Transverse colon (tissue), 4 donors: ENCODE results near the gene SPCS1. TPM values are rescaled to one million over a fixed set of nuclear protein-coding genes. Genes with fewer than 3 reads are reported as not detected.

ENCODE experiments used
- DNase-seq: peaks from one replicate; pipeline ENCODE4 v3.0.0-alpha.2; 2019
- H3K27ac ChIP-seq, 4 donors: fragments of 200-600 bp; sonication (generic); 2 replicates each; pipeline ENCODE4 v1.5.1; 2016 to 2018; ENCODE audit warnings: inconsistent platforms in 4 of 4
- H3K27me3 ChIP-seq: fragments of 200-600 bp; sonication (generic); 2 replicates; pipeline ENCODE4 v1.5.1; 2017; ENCODE audit warnings: inconsistent platforms
- H3K36me3 ChIP-seq, 4 donors: fragments of 200-600 bp; sonication (generic); 2 replicates each; pipeline ENCODE4 v1.5.1; 2017 to 2019; ENCODE audit warnings: inconsistent platforms in 4 of 4
- H3K4me1 ChIP-seq, 4 donors: fragments of 200-600 bp; sonication (generic); 2 replicates each; pipeline ENCODE4 v1.5.1; 2017 to 2020; ENCODE audit warnings: inconsistent platforms in 4 of 4
- H3K4me3 ChIP-seq, 4 donors: fragments of 200-600 bp; sonication (generic); 1 replicate in 1 of 4; 2 replicates in 3 of 4; pipeline versions ENCODE4 v1.5.1 to v1.6.1; 2017 to 2019; ENCODE audit warnings: inconsistent platforms in 4 of 4
- H3K9me3 ChIP-seq, 2 donors: fragments of 200-600 bp; sonication (generic); 2 replicates each; pipeline ENCODE4 v1.5.1; 2017 to 2019; ENCODE audit warnings: inconsistent platforms in 2 of 2
- CTCF ChIP-seq, 5 experiments: fragments of 200-600 bp in 3 of 5; fragments of 450-650 bp in 2 of 5; sonication (generic) in 3 of 5; IDR thresholded peaks; 1 replicate in 2 of 5; 2 replicates in 3 of 5; pipeline ENCODE4 v1.5.1; 2016 to 2017; ENCODE audit warnings: antibody characterized with exemption in 5 of 5, inconsistent platforms in 3 of 5, mild to moderate bottlenecking in 2 of 5, moderate library complexity in 1 of 5
- EP300 ChIP-seq: sonication (generic); formaldehyde crosslinking; IDR thresholded peaks from one replicate; pipeline ENCODE4 v1.6.1; 2017; ENCODE audit warnings: antibody characterized with exemption, low read depth
- POLR2A ChIP-seq: fragments of 450-650 bp; IDR thresholded peaks from one replicate; pipeline ENCODE4 v1.6.1; 2016; ENCODE audit warnings: antibody characterized with exemption, mild to moderate bottlenecking, moderate library complexity
- POLR2AphosphoS5 ChIP-seq, 3 donors: sonication (generic); formaldehyde crosslinking; IDR thresholded peaks; one replicate each; pipeline ENCODE4 v1.6.1; 2016; ENCODE audit warnings: antibody characterized with exemption in 3 of 3
- WGBS, 2 donors: methylation state at CpG; one replicate each; pipeline ENCODE4 v1.1.5; 2018; ENCODE audit warnings: low coverage in 1 of 2; 5-methylcytosine and 5-hydroxymethylcytosine counted together
- in situ Hi-C, 4 donors: fragments of 200-750 bp; cut with MboI; loops; one replicate each; pipeline versions ENCODE4 v1.15.0 to v1.15.1; 2017; ENCODE audit warnings: low sequenced_read_pairs in 3 of 4, low pct_ligation_motif_present in 1 of 4, low pct_unique_long_range_greater_than_20kb in 1 of 4
- intact Hi-C: fragments of 100-400 bp; cut with DNase I; formaldehyde crosslinking; loops from one replicate; pipeline ENCODE4 v1.15.1; 2023; ENCODE audit warnings: low total_unique reads
- total RNA-seq, 4 donors: library from RNA; depleted of rRNA; stranded (reverse); fragments of >200 nt; gene quantifications; one replicate each; pipeline ENCODE4 v1.1.0, GENCODE V29; 2016

SPCS1 gene
- total RNA-seq, 4 donors from 2014 or later = 24.3 to 120 (median 70.5) TPM

DNA sequence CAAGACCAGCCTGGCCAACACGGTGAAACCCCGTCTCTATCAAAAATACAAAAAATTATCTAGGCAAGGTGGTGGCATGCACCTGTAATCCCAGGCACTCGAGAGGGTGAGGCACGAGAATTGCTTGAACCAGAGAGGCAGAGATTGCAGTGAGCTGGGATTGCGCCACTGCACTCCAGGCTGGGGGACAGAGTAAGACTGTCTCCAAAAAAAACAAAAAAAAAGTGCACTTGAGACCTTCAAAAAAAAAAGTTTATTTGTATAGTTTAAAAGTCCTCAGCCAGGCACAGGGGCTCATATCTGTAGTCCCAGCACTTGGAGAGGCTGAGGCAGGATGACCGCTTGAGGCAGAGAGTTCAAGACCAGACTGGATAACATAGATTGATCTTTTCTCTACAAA, 22.3 kb upstream of the SPCS1 start:
- peaks cover 0 to 25% (median 12%) of the 10 kb centered on the region in 4 donors for H3K36me3 ChIP-seq
- WGBS, 2 donors = 78 to 80% methylated on average over 2 to 6 of the region's 6 CpGs

DNA sequence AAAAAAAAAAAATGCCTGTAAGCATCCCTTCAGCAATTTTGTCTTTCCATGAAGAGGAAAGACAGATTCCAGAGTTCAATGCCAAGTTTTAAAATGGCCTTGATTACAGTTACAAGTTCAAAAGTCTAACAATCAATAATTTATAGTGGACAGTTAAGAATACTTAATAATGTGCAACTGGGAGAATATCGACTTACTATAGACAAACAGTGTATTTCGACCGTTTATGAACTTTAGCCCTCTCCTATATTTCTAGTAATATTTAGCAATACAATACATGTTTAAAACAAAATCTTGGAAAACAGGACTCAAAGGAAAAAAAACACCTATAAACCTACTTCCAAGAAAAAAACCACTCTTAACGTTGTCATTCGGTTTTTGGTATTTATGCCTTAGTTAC, 21.7 kb upstream of the SPCS1 start:
- H3K4me3 ChIP-seq = no peak overlapping the region
- no peak for DNase-seq
- H3K9me3 ChIP-seq = no peaks in the 10 kb centered on the region
- intact Hi-C loops = no loop called here
- peak overlapping the region in 3 of 4 donors; percentile 95 to 99 (median 98) for H3K27ac ChIP-seq
- H3K27me3 ChIP-seq = no peaks in the 10 kb centered on the region
- WGBS, 2 donors = 38 to 41% methylated on average over 5 of the region's 5 CpGs
- H3K4me1 ChIP-seq = peaks cover 5 to 57% (median 36%) of the 10 kb centered on the region in 4 donors
- in situ Hi-C loops = no loop called here
- TF ChIP-seq CTCF (IDR thresholded peaks at IDR 0.05) (no peak), EP300 (no peak), POLR2A (no peak), POLR2AphosphoS5 (IDR thresholded peaks at IDR 0.05) (no peak)
- peaks cover 0 to 25% (median 12%) of the 10 kb centered on the region in 4 donors for H3K36me3 ChIP-seq

More for the DNA sequence above, 22.3 kb upstream of the SPCS1 start:
- Histone ChIP-seq H3K27me3 (no peaks in the 10 kb centered on the region), H3K9me3 (no peaks in the 10 kb centered on the region), H3K4me1 (peaks cover 5 to 62% (median 36%) of the 10 kb centered on the region in 4 donors), H3K4me3 (no peak overlapping the region), H3K27ac (peak overlapping the region in 1 of 4 donors; percentile 95)
- DNase-seq = no peak
- intact Hi-C loops (no loop called here), in situ Hi-C loops (no loop called here)
- no peak for TF ChIP-seq CTCF (IDR thresholded peaks at IDR 0.05)
- no peak for TF ChIP-seq POLR2A
- no peak for TF ChIP-seq POLR2AphosphoS5 (IDR thresholded peaks at IDR 0.05)
- TF ChIP-seq EP300 = no peak

DNA sequence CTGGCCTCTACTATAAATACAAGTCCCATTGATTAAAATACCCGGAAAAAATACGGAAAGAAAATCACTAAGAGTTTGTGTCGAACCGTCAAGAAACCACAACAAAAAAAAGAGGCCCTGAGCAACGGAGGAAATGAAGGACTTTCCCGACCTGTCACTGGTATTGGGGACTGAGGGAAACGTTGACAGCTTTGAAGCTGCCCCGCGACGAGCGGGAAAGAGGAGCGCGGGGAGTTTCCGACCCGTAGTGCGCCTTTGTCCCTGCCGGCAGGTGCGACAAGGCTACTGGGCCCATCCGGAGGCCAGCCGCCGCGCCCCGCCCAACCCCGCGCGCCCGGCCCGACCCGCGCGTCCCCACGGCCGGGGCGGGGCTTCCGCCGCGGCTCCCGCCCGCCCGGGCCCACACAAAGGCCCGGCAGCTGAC, 20.6 kb upstream of the SPCS1 start:
- WGBS, 2 donors = 0% methylated on average over 9 to 34 of the region's 41 CpGs
- in situ Hi-C loops (no loop called here), intact Hi-C loops (no loop called here)

More for the DNA sequence above, 20.6 kb upstream of the SPCS1 start:
- H3K27ac ChIP-seq = peak overlapping the region; percentile 95 to 99 (median 96)
- H3K4me3 ChIP-seq = peak overlapping the region; percentile 64 to 81 (median 72)
- no peaks in the 10 kb centered on the region for H3K9me3 ChIP-seq
- H3K36me3 ChIP-seq = peaks cover 0 to 31% (median 15%) of the 10 kb centered on the region in 4 donors
- H3K27me3 ChIP-seq = no peaks in the 10 kb centered on the region
- TF ChIP-seq POLR2A (peak; percentile 8), CTCF (IDR thresholded peaks at IDR 0.05) (no peak), EP300 (no peak), POLR2AphosphoS5 (IDR thresholded peaks at IDR 0.05) (peak in 2 of 3 donors; percentile 1 to 47)
- peaks cover 5 to 47% (median 36%) of the 10 kb centered on the region in 4 donors for H3K4me1 ChIP-seq
- DNase-seq = peak; percentile 90
